A673 (cell line): ENCODE data around the gene EPHB2.

ENCODE experiments used
- EZH2 ChIP-seq: fragments of 200-600 bp; sonication (generic); IDR thresholded peaks from 2 replicates; pipeline ENCODE4 v1.6.1; 2017; ENCODE audit warnings: borderline replicate concordance, low read depth, mild to moderate bottlenecking, mixed read lengths, antibody characterized with exemption, low read length; ENCODE audit not compliant: poor library complexity, severe bottlenecking
- TF ChIP-seq, protein P1 (sequence below): fragments of 300-800, 200-600 bp; sonication (generic); conservative IDR thresholded peaks from 2 replicates; pipeline ENCODE4 v1.5.1; 2017; ENCODE audit warnings: low read depth, mild to moderate bottlenecking, antibody characterized with exemption, low read length, moderate library complexity, mixed read lengths

DNA sequence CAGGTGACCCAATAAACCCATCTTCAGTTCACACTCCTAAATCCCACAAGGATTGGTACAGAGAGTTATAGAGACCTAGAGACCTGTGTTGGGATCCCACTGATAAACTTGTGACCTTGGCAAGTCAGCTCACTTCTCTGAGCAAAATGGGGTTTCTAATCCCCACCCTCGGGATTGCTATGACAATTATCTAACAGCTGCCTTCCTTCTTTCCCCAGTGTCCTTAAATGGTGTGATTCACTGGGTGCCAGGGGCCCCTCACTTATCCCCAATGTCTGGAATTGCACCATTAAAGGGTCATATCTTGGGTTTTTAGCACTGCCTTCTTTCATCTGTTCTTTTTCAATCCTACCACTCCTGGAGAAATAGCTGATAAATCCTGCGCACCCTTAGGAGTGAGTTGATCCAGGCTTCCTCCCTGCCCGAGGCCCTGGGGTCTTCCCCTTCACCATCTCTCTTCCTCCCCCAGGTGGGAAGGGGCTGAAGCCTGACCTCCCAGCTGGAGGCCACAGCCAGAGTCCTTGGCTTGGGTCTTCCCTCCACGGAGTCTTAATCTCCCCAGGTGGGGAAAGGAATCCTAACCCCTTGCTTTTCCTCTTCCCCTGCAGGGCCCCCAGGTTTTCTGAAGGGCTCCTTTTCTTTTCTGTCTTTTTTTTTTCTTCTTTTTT is 222.3 kb downstream of the EPHB2 start:
- no peak for TF ChIP-seq EZH2
- TF ChIP-seq, protein P1, sequence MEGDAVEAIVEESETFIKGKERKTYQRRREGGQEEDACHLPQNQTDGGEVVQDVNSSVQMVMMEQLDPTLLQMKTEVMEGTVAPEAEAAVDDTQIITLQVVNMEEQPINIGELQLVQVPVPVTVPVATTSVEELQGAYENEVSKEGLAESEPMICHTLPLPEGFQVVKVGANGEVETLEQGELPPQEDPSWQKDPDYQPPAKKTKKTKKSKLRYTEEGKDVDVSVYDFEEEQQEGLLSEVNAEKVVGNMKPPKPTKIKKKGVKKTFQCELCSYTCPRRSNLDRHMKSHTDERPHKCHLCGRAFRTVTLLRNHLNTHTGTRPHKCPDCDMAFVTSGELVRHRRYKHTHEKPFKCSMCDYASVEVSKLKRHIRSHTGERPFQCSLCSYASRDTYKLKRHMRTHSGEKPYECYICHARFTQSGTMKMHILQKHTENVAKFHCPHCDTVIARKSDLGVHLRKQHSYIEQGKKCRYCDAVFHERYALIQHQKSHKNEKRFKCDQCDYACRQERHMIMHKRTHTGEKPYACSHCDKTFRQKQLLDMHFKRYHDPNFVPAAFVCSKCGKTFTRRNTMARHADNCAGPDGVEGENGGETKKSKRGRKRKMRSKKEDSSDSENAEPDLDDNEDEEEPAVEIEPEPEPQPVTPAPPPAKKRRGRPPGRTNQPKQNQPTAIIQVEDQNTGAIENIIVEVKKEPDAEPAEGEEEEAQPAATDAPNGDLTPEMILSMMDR, result no peak
